Ascending aorta (tissue), 2 donors: ENCODE measurements around the gene TMPRSS6. TPM values are rescaled to one million over a fixed set of nuclear protein-coding genes. Genes with fewer than 3 reads are reported as not detected.

Experiments
- DNase-seq, 2 donors: peaks; one replicate each; pipeline ENCODE4 v3.0.0-alpha.2; 2019; ENCODE audit warnings: low spot score in 2 of 2
- H3K27ac ChIP-seq, 2 donors: fragments of 200-600 bp; sonication (generic); one replicate each; pipeline ENCODE4 v1.5.1; 2016 to 2017; ENCODE audit warnings: mild to moderate bottlenecking in 1 of 2
- H3K27me3 ChIP-seq: fragments of 200-600 bp; sonication (generic); one replicate; pipeline ENCODE4 v1.5.1; 2017
- H3K36me3 ChIP-seq, 2 donors: fragments of 200-600 bp; sonication (generic); one replicate each; pipeline ENCODE4 v1.5.1; 2016
- H3K4me1 ChIP-seq, 2 donors: fragments of 200-600 bp; sonication (generic); one replicate each; pipeline ENCODE4 v1.5.1; 2016 to 2017; ENCODE audit warnings: mild to moderate bottlenecking in 1 of 2
- H3K4me3 ChIP-seq, 2 donors: fragments of 200-600 bp; sonication (generic); one replicate each; pipeline ENCODE4 v1.5.1; 2016 to 2017; ENCODE audit warnings: mild to moderate bottlenecking in 1 of 2
- H3K9me3 ChIP-seq, 2 donors: fragments of 200-600 bp; sonication (generic); one replicate each; pipeline ENCODE4 v1.5.1; 2016
- intact Hi-C: fragments of 100-400 bp; cut with DNase I; formaldehyde crosslinking; loops from one replicate; pipeline ENCODE4 v1.15.1; 2023
- total RNA-seq: library from RNA; depleted of rRNA; stranded (reverse); fragments of >200 nt; gene quantifications from one replicate; pipeline ENCODE4 v1.1.0, GENCODE V29; 2016
- TF ChIP-seq, protein P1 (sequence below), 3 experiments: fragments of 200-600 bp in 2 of 3; fragments of 450-650 bp in 1 of 3; sonication (generic) in 2 of 3; IDR thresholded peaks; one replicate each; pipeline ENCODE4 v1.5.1; 2016 to 2019; ENCODE audit warnings: antibody characterized with exemption in 3 of 3, mild to moderate bottlenecking in 1 of 3, moderate library complexity in 1 of 3

Gene TMPRSS6
- total RNA-seq, 1 donor from 2014 or later, result not detected

GRCh38 chr22:37016134-37016910, 93.2 kb downstream of the TMPRSS6 start:
- Histone ChIP-seq H3K4me3 (no peak overlapping the region), H3K27me3 (no peaks in the 10 kb centered on the region), H3K36me3 (no peaks in the 10 kb centered on the region), H3K27ac (no peak overlapping the region), H3K9me3 (no peaks in the 10 kb centered on the region), H3K4me1 (peaks cover 11 to 29% of the 10 kb centered on the region in 2 donors)
- TF ChIP-seq, protein P1, sequence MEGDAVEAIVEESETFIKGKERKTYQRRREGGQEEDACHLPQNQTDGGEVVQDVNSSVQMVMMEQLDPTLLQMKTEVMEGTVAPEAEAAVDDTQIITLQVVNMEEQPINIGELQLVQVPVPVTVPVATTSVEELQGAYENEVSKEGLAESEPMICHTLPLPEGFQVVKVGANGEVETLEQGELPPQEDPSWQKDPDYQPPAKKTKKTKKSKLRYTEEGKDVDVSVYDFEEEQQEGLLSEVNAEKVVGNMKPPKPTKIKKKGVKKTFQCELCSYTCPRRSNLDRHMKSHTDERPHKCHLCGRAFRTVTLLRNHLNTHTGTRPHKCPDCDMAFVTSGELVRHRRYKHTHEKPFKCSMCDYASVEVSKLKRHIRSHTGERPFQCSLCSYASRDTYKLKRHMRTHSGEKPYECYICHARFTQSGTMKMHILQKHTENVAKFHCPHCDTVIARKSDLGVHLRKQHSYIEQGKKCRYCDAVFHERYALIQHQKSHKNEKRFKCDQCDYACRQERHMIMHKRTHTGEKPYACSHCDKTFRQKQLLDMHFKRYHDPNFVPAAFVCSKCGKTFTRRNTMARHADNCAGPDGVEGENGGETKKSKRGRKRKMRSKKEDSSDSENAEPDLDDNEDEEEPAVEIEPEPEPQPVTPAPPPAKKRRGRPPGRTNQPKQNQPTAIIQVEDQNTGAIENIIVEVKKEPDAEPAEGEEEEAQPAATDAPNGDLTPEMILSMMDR (IDR thresholded peaks at IDR 0.05), result no peak
- peak in 1 of 2 donors; percentile 58 for DNase-seq
- intact Hi-C loops, result no loop called here

- TF ChIP-seq, protein P1 (IDR thresholded peaks at IDR 0.05), result no peak
- Histone ChIP-seq H3K4me3 (no peak overlapping the region), H3K36me3 (no peaks in the 10 kb centered on the region), H3K9me3 (no peaks in the 10 kb centered on the region), H3K27me3 (no peaks in the 10 kb centered on the region), H3K27ac (no peak overlapping the region), H3K4me1 (peaks cover 7 to 21% of the 10 kb centered on the region in 2 donors)
- intact Hi-C loops, result no loop called here
- peak in 1 of 2 donors; percentile 53 for DNase-seq
Observed at GRCh38 chr22:37015587-37015878, 94.0 kb downstream of the TMPRSS6 start.

Other genes starting within 250 kb of the TMPRSS6 start
- 13.7 TPM for gene NCF4, start 248.7 kb downstream of the TMPRSS6 start, total RNA-seq
- 6.0 TPM for gene CSF2RB, start 196.1 kb downstream of the TMPRSS6 start, total RNA-seq
- 22.7 TPM for gene TST, start 90.3 kb downstream of the TMPRSS6 start, total RNA-seq
- 113 TPM for gene MPST, start 90.0 kb downstream of the TMPRSS6 start, total RNA-seq
- gene KCTD17, start 58.0 kb downstream of the TMPRSS6 start, total RNA-seq, result 34.9 TPM
- 0.96 TPM for gene IL2RB, start 40.2 kb upstream of the TMPRSS6 start, total RNA-seq
- 4.6 TPM for gene C1QTNF6, start 78.5 kb upstream of the TMPRSS6 start, total RNA-seq
- gene SSTR3, start 102.8 kb upstream of the TMPRSS6 start, total RNA-seq, result not detected
- 11.5 TPM for gene RAC2, start 134.6 kb upstream of the TMPRSS6 start, total RNA-seq
- gene CYTH4, start 172.8 kb upstream of the TMPRSS6 start, total RNA-seq, result 130 TPM